ENCODE results near the gene FADS2. TPM values are rescaled to one million over a fixed set of nuclear protein-coding genes. Genes with fewer than 3 reads are reported as not detected.

The FADS2 gene
- total and polyA plus RNA-seq, 9 of the 15 experiments (the other 6 are each of a cell fraction or from before 2014, with no cell fraction given): 2.9 to 42.8 (median 16.2) TPM

DNA sequence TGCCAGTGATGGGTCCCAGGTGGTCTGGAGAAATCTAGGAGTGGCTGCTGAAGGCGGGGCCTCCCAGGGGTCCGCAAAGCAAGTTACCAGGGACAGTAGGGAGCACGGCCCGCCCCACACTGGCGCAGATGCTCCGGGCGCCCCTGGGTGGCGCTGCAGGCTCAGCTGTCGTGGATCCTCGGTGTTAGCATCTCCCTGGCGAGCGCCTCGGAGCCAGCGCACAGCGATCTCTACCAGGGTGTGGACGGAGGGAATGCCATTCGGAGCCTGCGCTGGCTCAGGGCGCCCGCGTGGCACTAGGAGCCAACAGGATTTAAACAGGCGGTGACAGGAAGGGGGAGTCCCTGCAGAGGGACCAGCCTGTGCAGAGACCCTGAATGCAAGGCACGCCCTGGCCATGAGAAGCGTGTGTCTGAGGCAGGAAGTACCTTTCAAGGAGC lies 43.1 kb downstream of the FADS2 start (continued):
- TF ChIP-seq MITF (IDR thresholded peaks at IDR 0.05) (no peak), ZNF217 (CRISPR knock-in tag; IDR thresholded peaks at IDR 0.05) (no peak), ZFPM2 (CRISPR knock-in tag; IDR thresholded peaks at IDR 0.05) (no peak), MEF2A (IDR thresholded peaks at IDR 0.05; ENCODE audit: control insufficient read depth, low read depth, low read length) (no peak), ZNF212 (CRISPR knock-in tag; IDR thresholded peaks at IDR 0.05) (no peak), THRA (IDR thresholded peaks at IDR 0.05) (no peak), DDX20 (tag; IDR thresholded peaks at IDR 0.05; ENCODE audit: low read depth) (no peak), ARID3B (CRISPR knock-in tag; IDR thresholded peaks at IDR 0.05; ENCODE audit: borderline replicate concordance) (no peak), SPI1 (IDR thresholded peaks at IDR 0.05; ENCODE audit: borderline replicate concordance, low read depth, low read length) (no peak), PRPF4 (IDR thresholded peaks at IDR 0.05; ENCODE audit: insufficient read depth, low read depth, low read length, poor library complexity, severe bottlenecking) (no peak), ZNF224 (CRISPR knock-in tag; IDR thresholded peaks at IDR 0.05) (no peak; the same call in 1 of the 2 replicates), XRCC5 (IDR thresholded peaks at IDR 0.05; ENCODE audit: low read depth, low read length) (peak; percentile 86), SMAD2 (IDR thresholded peaks at IDR 0.05; ENCODE audit: low read depth, low read length) (no peak), GATA2 (CRISPR knock-in tag; IDR thresholded peaks at IDR 0.05) (no peak), ZFP36 (IDR thresholded peaks at IDR 0.05; ENCODE audit: low read depth, low read length, partially characterized antibody) (no peak), CHCHD3 (CRISPR knock-in tag; IDR thresholded peaks at IDR 0.05) (no peak), KHSRP (IDR thresholded peaks at IDR 0.05) (no peak), KLF1 (tag; IDR thresholded peaks at IDR 0.05) (no peak), ZNF830 (CRISPR knock-in tag; IDR thresholded peaks at IDR 0.05) (no peak), MED1 (CRISPR knock-in tag; IDR thresholded peaks at IDR 0.05; ENCODE audit: borderline replicate concordance) (no peak)
- TF ChIP-seq, protein P1, sequence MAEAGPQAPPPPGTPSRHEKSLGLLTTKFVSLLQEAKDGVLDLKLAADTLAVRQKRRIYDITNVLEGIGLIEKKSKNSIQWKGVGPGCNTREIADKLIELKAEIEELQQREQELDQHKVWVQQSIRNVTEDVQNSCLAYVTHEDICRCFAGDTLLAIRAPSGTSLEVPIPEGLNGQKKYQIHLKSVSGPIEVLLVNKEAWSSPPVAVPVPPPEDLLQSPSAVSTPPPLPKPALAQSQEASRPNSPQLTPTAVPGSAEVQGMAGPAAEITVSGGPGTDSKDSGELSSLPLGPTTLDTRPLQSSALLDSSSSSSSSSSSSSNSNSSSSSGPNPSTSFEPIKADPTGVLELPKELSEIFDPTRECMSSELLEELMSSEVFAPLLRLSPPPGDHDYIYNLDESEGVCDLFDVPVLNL (CRISPR knock-in tag; IDR thresholded peaks at IDR 0.05; ENCODE audit: low read depth): no peak
- TF ChIP-seq, protein P2, sequence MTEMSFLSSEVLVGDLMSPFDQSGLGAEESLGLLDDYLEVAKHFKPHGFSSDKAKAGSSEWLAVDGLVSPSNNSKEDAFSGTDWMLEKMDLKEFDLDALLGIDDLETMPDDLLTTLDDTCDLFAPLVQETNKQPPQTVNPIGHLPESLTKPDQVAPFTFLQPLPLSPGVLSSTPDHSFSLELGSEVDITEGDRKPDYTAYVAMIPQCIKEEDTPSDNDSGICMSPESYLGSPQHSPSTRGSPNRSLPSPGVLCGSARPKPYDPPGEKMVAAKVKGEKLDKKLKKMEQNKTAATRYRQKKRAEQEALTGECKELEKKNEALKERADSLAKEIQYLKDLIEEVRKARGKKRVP (CRISPR knock-in tag; IDR thresholded peaks at IDR 0.05): no peak
